Activated CD4-positive, alpha-beta T cell treated with anti-CD3 and anti-CD28 coated beads, Interleukin-2, amount 50 U/mL, for 16 hours (primary cell): ENCODE measurements around the gene EID3.
"Not testable (repeated sequence)": the region's sequence is repeated elsewhere in the genome, so short reads cannot be mapped to it uniquely, and the experiment has no call there.

Source experiments
- DNase-seq: peaks from one replicate; pipeline ENCODE4 v3.0.0-alpha.2; 2020

The EID3 gene

DNA sequence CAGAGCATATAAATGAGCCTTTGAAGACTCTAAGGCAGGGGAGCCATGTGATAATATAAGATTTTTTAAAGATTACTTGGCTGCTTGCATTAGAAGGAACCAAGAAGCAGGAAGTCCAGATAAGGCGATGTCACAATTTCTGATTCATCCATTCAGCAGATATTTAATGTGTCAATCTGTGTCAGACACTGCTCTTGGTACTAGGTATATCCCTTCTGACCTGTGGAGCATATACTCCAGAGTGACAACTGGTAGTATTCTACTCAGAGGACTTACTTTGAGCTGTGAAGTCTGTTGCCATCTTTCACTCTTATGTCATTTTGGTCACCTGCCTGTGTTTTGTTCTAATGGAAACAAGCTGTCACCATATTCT, 10.7 kb downstream of the EID3 start:
- no peak for DNase-seq

DNA sequence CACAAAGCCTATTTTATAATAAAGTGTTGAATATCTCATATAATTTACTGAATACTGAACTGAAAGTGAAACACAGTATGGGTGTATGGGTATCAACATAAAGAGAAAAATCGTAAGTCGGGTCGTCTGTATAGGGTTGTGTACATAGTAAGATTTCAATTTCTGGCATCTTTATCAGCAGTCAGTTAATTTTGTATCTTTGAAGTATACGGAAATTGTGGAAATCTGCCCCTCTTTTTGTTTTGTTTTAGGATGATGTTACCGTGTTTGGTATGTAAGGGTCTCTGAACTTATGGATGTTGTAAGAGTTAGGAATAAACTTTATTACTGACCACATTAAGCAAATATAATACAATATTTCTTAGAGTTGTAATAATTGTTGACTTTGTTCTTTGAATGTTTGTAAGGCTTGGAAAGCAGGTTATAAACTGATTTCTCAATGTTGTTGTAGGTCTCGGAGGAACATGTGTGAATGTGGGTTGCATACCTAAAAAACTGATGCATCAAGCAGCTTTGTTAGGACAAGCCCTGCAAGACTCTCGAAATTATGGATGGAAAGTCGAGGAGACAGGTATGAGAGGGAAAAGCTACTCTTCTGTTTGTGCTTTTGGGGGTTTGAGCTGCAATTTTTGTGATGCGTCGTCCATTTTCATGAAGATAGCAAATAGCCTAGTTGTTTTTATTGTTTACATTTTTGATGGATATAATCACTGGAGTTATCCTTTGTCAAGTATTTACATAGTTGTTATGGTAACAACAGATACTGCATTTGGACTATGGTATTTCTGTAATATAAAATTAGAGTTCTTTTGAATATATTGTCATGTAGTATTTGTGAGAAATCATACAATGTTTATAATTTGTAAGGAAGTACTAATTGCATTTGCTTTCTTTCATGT, 12.0 kb downstream of the EID3 start:
- no peak for DNase-seq

DNA sequence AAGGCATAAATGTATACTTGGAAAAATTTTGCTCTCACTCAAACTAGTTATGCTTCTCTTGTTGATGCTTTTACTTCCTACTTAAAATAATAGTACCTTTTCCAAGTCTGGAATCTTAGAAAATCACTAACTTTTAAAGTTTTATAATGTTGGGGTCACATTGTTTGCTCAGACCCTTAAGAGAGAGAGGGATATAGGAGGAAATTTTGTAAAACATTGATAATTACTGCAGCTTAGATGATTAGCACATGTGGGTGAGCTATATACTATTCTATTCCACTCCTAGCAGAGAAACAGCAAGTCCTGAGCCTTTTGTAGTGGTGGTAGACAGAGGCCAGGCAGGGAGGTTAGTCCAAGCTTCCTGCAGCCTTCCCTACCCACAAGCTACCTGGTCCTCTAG, 13.4 kb downstream of the EID3 start:
- DNase-seq: no peak

DNA sequence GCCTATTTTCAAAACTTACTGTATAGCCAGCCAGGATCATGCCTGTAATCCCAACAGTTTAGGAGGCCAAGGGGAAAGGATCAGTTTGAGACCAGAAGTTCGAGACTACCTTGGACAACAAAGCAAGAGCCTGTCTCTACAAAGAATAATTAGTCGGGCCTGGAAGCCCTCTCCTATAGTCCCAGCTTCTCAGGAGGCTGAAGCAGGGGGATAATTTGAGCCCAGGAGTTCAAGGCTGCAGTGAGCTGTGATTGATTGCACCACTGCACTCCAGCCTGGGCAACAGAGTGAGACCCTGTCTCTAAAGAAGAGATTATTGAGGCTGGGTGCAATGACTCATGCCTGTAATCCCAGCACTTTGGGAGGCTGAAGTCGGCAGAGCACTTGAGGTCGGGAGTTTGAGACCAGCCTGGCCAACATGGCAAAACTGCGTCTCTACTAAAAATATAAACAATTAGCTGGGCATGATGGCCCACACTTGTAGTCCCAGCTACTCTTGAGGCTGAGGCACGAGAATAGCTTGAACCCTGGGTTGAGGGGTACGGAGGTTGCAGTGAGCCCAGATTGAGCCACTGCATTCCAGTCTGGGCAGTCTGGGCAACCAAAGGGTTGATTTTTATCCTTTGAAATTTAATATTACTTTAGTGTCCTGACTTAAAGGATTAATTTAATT, 14.1 kb downstream of the EID3 start:
- no peak for DNase-seq

DNA sequence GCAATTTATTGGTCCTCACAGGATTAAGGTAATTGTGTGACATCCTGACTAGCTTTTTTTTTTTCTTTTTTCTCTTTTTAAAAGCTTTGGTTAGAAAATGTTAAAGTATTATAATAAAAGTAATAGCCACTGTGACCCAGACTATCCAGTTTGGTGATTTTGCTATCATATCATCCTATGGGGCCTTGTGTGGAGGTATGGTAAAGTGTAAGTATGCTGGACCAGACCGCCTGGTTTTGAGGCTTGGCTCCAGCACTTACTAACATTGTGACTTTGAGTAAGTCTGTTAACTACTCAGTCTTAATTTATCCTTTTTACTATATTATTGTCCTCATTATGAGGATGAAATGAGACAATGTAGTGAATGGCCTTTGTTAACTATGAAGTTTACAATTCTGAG, 15.5 kb downstream of the EID3 start:
- no peak for DNase-seq

DNA sequence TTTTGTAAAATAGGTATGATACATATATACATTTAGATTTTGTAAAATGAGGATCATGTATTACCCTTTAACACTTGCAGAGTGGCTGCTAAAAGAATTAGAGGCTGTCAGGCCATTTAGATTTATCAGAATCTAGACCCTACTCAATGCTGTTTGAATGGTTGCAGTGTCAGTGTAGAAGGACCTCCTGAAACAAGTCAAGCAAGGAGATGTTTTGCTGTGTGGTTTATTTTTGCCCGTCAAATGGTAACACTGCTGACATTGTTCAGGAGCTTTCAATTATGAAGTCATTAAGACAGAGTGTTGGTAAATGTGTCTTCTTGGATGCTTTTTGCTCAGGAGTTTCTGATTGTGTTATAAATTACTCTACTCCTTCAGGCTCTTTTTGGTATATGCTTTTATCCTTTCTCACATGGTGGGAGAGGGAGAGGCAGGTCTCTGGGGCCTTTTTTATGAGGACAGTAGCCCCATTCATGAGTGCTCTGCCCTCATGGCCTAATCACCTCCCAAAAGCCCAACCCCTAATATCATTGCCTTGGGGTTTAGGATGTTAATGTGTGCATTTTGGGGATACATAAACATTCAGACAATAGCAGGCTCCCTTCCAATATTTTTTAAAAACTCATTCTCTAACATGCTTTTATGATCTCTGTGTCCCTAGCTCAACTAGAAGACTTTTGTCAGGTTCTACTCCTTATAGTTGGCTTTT, 16.5 kb downstream of the EID3 start:
- no peak for DNase-seq

DNA sequence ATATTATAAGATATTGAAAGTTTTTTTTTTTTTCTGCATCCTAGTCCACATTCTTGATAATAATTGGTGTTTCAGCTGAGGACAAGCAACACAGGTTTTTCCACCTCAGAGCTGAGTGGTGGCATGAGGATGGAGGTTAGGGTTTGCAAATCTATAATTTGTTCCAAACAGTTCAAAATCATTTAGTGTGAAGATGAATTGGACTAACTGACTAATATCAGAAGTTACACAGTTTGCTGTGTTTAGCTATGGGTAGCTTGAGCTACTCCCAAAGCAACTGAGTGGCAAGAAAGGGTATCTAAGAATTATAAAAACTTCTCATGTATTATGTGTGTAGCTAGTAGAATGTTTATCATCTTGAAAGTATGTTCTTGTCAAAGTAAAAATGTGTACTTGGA, 17.1 kb downstream of the EID3 start:
- DNase-seq: no peak

DNA sequence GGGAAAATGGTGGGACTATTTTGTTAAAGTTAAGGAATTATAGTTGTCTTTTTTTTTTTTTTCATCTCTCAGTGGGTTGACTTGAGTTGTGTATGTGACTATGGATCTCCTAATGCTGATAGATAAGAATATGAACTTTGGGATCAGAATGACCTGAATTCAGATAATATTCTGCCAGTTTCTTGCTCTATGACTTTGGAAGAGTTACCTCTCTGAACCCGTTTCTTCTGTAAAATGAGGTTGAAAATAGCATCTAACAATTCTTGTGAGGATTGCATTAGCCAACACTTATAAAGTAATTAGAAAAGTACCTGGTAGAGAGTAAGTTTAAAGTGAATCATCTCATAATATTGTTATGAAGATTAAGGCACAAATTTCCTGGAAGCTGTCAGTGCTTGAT, 18.4 kb downstream of the EID3 start:
- DNase-seq: no peak

DNA sequence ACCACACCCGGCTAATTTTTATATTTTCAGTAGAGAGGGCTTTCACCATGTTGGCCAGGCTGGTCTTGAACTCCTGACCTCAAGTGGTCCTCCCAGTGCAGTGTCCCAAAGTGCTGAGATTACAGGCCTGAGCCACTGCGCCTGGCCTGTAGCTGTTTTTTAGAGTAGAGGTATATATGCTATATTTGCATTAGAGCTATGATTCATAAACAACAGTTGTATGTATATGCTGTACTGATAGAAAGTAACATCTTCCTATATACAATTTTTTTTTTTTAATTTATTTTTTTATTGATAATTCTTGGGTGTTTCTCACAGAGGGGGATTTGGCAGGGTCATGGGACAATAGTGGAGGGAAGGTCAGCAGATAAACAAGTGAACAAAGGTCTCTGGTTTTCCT, 19.0 kb downstream of the EID3 start:
- not testable (repeated sequence) for DNase-seq

DNA sequence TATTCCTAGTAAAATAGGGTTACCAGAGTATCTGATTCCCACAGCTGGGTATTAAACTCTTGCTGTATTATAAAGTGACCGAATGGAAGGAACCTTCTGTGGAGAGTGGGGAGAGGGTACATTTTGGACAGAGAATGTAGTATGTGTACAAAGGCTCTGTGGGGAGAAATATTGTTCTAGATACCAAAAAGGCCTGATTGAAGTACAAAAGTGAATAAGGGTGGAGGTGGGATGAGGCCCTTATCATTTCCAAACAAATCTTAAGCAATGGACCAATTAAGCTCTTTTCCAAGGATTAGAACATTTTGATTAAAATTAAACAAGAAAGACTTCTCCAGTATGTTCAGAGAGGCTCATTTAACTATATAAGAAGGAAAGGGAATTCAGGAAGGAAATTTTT, 20.4 kb downstream of the EID3 start:
- no peak for DNase-seq

DNA sequence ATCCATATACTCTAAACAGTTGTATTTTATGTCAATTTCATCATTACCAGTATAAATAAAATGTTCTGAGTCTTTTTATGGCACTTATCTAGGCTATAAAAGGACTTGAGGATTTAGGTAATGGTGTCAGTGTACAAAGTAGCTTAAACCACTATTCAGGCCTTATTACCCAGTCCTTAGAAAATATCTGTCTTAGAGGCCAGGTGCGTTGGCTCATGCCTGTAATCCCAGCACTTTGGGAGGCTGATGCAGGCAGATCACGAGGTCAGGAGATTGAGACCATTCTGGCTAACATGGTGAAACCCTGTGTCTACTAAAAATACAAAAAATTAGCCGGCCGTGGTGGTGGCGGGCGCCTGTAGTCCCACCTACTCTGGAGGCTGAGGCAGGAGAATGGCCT, 24.7 kb downstream of the EID3 start:
- DNase-seq: not testable (repeated sequence)

DNA sequence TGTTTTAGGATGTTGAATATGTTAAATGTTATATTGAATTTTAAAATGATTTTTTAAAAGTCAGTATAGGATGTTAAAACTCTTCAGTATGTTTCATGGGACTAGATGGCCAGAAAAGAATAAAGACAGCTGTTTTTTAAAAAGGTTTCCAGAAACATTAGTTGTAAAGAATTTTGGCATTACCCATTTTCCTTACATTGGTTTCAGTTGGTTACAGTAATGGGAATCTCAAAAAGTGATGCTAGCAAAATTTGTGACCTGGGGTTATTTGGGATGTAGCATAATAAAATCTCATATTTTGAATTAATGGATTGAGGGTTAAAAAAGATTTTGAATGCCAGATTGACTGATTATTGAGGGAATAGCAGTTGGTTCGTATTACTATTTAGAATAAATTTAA, 25.3 kb downstream of the EID3 start:
- no peak for DNase-seq

DNA sequence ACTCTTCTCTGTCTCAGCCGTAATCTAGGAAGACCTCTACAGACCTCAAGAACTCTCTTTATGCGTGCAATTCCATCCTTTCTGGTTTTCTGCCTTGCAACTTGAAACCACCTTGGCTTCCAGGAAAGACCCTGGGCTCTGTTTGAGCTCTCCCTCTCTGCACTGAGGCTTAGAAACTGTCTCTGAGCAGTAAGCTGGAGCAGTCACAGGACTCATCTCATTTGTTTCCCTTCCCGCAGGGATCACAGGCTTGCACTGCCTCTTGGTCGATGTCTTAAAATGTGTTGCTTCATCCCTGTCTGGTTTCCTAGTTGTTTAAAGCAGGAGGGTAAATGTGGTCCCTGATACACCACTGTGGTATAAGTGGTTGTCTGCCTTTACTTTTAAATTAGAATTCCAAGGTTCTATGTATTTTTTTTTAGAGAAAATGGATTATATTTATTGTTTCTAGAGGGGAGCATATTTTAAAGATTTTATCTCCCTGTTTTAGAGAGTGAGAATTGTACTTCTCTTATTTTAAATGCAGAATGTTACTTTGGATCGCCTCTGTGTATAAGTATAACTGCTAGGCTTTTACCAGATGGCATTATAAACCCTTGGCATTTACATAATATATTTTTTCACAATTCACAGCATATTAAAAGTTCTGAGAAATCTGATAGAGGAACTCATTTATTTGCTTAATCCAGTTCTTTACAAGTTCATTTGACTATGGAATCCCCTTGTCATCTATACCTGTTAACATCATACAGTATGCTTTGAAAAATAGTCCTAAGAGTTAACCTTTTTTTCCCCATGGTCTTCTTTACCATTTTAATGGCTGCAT, 26.4 kb downstream of the EID3 start:
- DNase-seq: no peak

DNA sequence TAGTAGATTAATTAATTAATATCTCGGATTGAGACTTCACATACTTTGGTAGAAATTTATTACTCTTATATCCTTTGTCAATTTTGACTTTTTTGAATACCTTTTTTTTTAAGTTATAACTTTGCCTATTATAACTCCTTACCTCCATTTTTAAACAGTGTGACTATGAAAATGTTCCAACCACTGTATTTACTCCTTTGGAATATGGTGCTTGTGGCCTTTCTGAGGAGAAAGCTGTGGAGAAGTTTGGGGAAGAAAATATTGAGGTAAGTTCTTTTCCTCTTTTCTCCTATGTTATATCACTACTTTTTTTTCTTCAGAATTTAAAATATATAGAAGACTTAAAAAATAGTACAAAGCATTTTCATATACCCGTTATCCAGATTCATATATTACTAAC, 27.8 kb downstream of the EID3 start:
- no peak for DNase-seq

DNA sequence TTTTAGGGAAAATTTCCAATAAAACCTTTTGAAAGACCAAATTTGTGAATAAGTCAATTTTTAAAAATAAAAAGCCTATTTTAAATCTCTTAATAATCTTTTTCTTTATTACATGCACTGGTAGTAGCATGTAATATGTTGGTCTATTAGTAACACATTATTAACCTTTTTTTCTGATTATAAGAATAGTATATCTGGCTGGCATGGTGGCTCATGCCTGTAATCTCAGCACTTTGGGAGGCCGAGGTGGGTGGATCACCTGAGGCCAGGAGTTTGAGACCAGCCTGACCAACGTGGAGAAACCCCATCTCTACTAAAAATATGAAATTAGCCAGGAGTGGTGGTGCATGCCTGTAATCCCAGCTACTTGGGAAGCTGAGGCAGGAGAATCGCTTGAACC, 28.7 kb downstream of the EID3 start:
- not testable (repeated sequence) for DNase-seq

DNA sequence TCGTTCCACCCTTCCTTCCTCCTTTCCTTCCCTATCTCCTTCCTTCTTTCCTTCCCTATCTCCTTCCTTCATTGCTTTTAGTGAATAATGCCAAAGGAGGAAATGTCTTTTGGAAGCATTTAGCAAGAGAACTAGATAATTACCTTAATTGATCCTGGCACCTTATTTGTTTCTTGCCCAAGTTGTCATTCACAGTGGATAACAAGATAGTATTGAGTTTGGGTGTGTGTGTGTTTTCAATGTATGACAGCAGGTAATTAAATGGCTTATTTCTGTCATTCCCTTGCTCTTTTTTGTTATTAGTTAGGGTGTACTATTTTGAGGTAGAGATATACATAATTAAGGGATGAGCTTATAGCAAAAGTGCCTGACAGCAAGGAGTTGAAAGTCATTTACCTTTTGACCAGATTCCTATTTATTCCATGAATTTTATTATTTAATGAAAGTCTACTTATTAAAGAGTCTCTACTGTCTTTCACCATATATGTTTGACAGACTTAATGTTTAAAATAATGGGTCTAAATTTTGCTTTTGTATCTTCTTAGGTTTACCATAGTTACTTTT, 30.2 kb downstream of the EID3 start:
- no peak for DNase-seq

DNA sequence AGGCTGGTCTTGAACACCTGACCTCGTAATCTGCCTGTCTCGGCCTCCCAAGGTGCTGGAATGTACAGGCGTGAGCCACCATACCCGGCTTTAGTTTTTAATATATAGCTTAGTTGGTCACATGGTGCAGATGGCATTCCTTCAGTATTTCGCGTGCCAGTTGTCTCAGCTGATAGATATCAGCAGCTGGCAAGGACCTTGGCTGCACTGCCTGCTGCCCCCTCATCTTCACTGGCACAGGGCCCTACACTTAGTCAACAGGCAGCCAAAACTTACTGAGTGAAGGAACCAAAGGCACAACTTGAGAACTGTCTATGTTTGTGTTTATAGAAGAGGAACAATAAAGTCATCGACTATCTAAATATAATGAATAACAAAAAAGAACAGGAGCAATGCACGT, 31.0 kb downstream of the EID3 start:
- no peak for DNase-seq

DNA sequence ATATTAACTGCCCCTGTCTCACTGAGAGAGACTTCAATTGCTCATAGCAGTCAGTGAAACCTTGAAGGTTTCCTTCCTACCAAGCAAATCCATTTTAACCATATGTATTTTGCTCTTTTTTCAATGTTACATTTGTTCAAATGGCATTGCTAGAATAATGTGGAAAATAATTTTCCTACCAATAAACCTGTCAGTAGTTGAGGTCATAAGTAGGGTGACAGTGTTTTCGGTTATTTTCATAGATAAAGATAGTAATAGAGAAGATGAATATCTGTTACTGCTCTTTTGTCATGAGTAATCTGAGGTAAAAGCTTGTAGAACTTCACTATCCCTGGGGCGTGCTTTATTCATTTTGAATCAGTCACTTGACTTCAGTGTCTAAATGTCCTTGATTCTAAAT, 32.6 kb downstream of the EID3 start:
- no peak for DNase-seq

DNA sequence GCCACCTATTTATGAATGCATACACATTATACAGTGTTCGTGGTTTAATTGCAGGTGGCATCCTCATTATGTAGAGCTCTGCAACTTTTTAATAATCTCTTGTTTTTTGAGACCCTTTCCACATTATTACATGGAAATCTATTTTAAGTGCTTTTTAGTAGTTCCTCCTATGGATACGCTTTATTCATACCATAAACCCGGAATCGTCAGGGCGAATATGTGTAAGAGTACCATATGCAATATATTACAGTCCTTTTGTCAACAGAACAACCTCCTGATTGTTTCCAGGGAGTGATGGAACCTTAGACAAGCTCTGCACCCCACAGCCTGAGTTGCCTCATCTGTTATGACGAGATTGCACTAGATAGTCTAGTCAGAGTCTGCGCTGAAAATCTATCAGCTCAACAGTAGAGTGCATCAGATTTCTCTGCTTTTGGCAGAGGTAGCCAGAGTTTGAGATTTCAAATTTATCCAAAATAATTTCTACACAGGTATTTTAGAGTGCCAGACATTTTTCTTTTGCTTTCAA, 33.6 kb downstream of the EID3 start:
- no peak for DNase-seq

DNA sequence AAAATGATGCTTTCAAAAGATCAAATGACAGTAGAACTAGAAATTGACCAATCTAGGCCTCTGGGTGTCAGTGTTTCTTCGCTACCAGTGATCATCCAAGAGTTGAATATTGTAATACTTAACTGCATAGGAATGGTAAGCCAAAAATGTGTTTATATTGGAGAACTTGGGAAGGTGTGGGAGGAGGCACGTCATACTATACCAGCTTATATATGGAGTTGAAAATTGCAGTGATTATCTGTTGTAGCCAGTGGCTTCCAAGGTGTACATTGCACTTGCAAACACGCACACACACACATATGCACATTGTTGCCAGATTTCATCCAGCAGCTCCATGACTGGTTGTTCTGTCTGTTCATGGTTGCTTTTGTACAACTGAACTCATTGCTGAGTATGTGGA, 36.1 kb downstream of the EID3 start:
- no peak for DNase-seq

DNA sequence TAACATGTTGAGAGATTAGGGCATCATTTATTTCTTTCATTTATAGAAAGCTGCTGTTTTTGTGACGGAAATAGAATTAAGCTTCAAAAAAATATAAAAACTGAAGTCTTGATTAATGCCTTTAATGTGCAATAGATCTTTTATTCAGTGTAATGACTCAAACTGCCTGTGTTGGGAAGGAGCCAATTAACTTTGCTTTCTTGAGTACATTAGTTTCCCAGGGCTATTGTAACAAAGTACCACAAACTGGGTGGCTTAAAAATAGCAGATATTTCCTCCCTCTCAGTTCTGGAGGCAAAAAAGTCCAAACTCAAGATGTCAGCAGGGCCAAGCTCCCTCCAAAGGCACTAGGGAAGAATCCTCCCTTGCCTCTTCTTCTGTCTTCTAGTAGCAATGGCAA, 36.6 kb downstream of the EID3 start:
- no peak for DNase-seq

DNA sequence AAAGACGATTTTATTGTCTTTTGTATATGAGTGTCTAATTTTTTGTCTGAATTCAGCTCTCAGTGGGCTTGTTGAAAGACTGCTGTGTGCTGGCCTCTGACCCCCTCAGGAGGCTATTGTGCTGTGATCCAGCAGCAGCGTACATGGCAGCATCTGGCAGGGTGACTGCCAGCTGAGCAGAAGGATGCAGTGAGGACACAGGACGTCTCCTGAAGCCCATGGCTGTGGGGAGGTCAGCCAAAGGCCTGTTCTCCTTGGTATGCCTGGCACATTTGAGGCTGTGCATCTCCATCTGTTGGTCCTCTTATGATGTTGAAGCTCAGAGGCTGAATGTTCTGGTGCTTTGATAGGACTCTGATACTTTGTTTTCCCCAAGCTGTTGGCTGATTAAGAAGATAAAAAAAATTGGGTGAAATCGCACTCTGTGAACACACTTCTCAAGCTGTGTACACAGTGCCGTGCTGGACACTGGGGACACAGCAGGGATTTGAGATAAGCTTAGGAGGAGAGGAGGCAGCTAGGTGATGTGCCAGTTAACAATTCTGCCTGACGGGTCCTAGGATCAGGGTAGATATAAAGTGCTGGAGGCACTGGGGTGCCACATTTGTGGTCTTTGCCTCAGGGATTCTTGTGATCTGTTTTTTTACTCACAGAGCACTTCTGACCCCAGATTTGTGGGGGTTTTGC, 37.5 kb downstream of the EID3 start:
- DNase-seq: no peak
